Right forelimb (tissue), 1 donor: ENCODE results near the gene PAFAH1B2.
A peak's percentile ranks its signal among the peaks of the same experiment; 100 is the strongest.

Experiments used
- DNase-seq: peaks from one replicate; pipeline ENCODE4 v3.0.0-alpha.2; 2018

The PAFAH1B2 gene

GRCh38 chr11:117189941-117190544, 46.0 kb downstream of the PAFAH1B2 start:
- DNase-seq = peak; percentile 25

GRCh38 chr11:117191680-117192400, 47.8 kb downstream of the PAFAH1B2 start:
- DNase-seq = peak; percentile 20

GRCh38 chr11:117192401-117192875, 48.4 kb downstream of the PAFAH1B2 start:
- peak; percentile 34 for DNase-seq

GRCh38 chr11:117193130-117194020, 49.3 kb downstream of the PAFAH1B2 start:
- peak; percentile 20 for DNase-seq

GRCh38 chr11:117194267-117194666, 50.2 kb downstream of the PAFAH1B2 start:
- DNase-seq = peak; percentile 26

GRCh38 chr11:117195258-117195657, 51.2 kb downstream of the PAFAH1B2 start:
- DNase-seq = no peak

- no peak for DNase-seq
Observed at GRCh38 chr11:117195761-117196160, 51.7 kb downstream of the PAFAH1B2 start.

GRCh38 chr11:117197006-117197405, 52.9 kb downstream of the PAFAH1B2 start:
- no peak for DNase-seq

- no peak for DNase-seq
Observed at GRCh38 chr11:117197516-117198456, 53.7 kb downstream of the PAFAH1B2 start.

GRCh38 chr11:117198613-117199012, 54.5 kb downstream of the PAFAH1B2 start:
- no peak for DNase-seq

GRCh38 chr11:117199053-117199915, 55.2 kb downstream of the PAFAH1B2 start, which contains the start of gene TAGLN:
Gene TAGLN, plus strand, starts transcription at chr11:117199370. Its CDS starts 3,644 bp downstream, at chr11:117203014.
- DNase-seq = peak; percentile 85

- no peak for DNase-seq
Observed at GRCh38 chr11:117199916-117200812, 56.1 kb downstream of the PAFAH1B2 start.

- DNase-seq = no peak
Observed at GRCh38 chr11:117200813-117201657, 56.9 kb downstream of the PAFAH1B2 start.

GRCh38 chr11:117201658-117202305, 57.7 kb downstream of the PAFAH1B2 start:
- DNase-seq = no peak

GRCh38 chr11:117202386-117203068, 58.4 kb downstream of the PAFAH1B2 start:
- DNase-seq = no peak

GRCh38 chr11:117203069-117203407, 59.0 kb downstream of the PAFAH1B2 start:
- no peak for DNase-seq

GRCh38 chr11:117204283-117205080, 60.4 kb downstream of the PAFAH1B2 start:
- no peak for DNase-seq
